GM23248 (cell line): Measurements from ENCODE around the gene ARL4A. TPM values are rescaled to one million over a fixed set of nuclear protein-coding genes. Genes with fewer than 3 reads are reported as not detected.

Source experiments
- DNase-seq: peaks from one replicate; pipeline ENCODE4 v3.0.0-alpha.2; 2015
- H2AFZ ChIP-seq: fragments of 200-600 bp; sonication (generic); 2 replicates; pipeline ENCODE4 v1.6.1; 2016; ENCODE audit warnings: antibody characterized with exemption
- H3F3A ChIP-seq: fragments of 200-600 bp; sonication (generic); 2 replicates; pipeline ENCODE4 v1.6.1; 2016; ENCODE audit warnings: mild to moderate bottlenecking, antibody characterized with exemption, mixed run types; ENCODE audit not compliant: insufficient read depth
- H3K27ac ChIP-seq: fragments of 200-600 bp; sonication (generic); 2 replicates; pipeline ENCODE4 v1.5.1; 2016; ENCODE audit warnings: mild to moderate bottlenecking
- H3K27me3 ChIP-seq: fragments of 200-600 bp; sonication (generic); replicated peaks from 2 replicates; pipeline ENCODE4 v1.6.1; 2016; ENCODE audit warnings: mild to moderate bottlenecking; ENCODE audit not compliant: insufficient read depth
- H3K36me3 ChIP-seq: fragments of 200-600 bp; sonication (generic); 2 replicates; pipeline ENCODE4 v1.6.1; 2016; ENCODE audit warnings: low read depth, mild to moderate bottlenecking
- H3K4me1 ChIP-seq: fragments of 200-600 bp; sonication (generic); 2 replicates; pipeline ENCODE4 v1.6.1; 2016; ENCODE audit warnings: mild to moderate bottlenecking; ENCODE audit not compliant: insufficient read depth
- H3K4me2 ChIP-seq: fragments of 200-600 bp; sonication (generic); one replicate; pipeline ENCODE4 v1.6.1; 2016; ENCODE audit warnings: mild to moderate bottlenecking; ENCODE audit not compliant: unreplicated experiment
- H3K4me3 ChIP-seq: fragments of 200-600 bp; sonication (generic); 2 replicates; pipeline ENCODE4 v1.5.1; 2016; ENCODE audit warnings: mild to moderate bottlenecking
- H3K79me2 ChIP-seq: fragments of 200-600 bp; sonication (generic); 2 replicates; pipeline ENCODE4 v1.6.1; 2016; ENCODE audit warnings: mild to moderate bottlenecking; ENCODE audit not compliant: insufficient read depth
- H3K9ac ChIP-seq: fragments of 200-600 bp; sonication (generic); 2 replicates; pipeline ENCODE4 v1.6.1; 2016; ENCODE audit warnings: mild to moderate bottlenecking
- H3K9me2 ChIP-seq: fragments of 200-600 bp; sonication (generic); 2 replicates; pipeline ENCODE4 v1.6.1; 2016; ENCODE audit warnings: mixed run types, mild to moderate bottlenecking, moderate library complexity; ENCODE audit not compliant: insufficient read depth
- H3K9me3 ChIP-seq: fragments of 200-600 bp; sonication (generic); one replicate; pipeline ENCODE4 v1.6.1; 2017; ENCODE audit warnings: low read depth
- H4K20me1 ChIP-seq: fragments of 200-600 bp; sonication (generic); 2 replicates; pipeline ENCODE4 v1.6.0; 2016; ENCODE audit not compliant: insufficient read depth
- EZH2 ChIP-seq: fragments of 200-600 bp; sonication (generic); IDR thresholded peaks from 2 replicates; pipeline ENCODE4 v1.6.1; 2018; ENCODE audit warnings: antibody characterized with exemption, mild to moderate bottlenecking; ENCODE audit not compliant: insufficient read depth, poor library complexity, severe bottlenecking
- EZH2phosphoT487 ChIP-seq: fragments of 200-600 bp; sonication (generic); IDR thresholded peaks from 2 replicates; pipeline ENCODE4 v1.6.1; 2018; ENCODE audit warnings: antibody characterized with exemption, moderate library complexity, mild to moderate bottlenecking, low read depth; ENCODE audit not compliant: insufficient read depth
- WGBS, 2 experiments: methylation state at CpG; one replicate each; pipeline ENCODE4 v1.1.6; 2015 to 2017; ENCODE audit warnings: low lambda C conversion rate in 2 of 2, low coverage in 1 of 2; ENCODE audit errors: missing lambda C conversion rate in 2 of 2; 5-methylcytosine and 5-hydroxymethylcytosine counted together
- in situ Hi-C: fragments of 300-500 bp; cut with MboI; formaldehyde crosslinking; loops from 2 replicates; pipeline ENCODE4 v1.15.0; 2020
- polyA plus RNA-seq: library from polyadenylated mRNA; unstranded; fragments of >200 nt; fragmentation: Nextera tagmentation; extraction: Ambion mirVana; gene quantifications from 2 replicates; pipeline ENCODE4 v1.2.1, GENCODE V29; 2016
- total RNA-seq: library from RNA; depleted of rRNA; stranded (reverse); fragments of >200 nt; shearing (Covaris generic); gene quantifications from 2 replicates; pipeline ENCODE4 v1.2.3, GENCODE V29; 2014

Gene ARL4A
- total and polyA plus RNA-seq, 2 experiments from 2014 or later, result 17.5 to 20.9 TPM

DNA sequence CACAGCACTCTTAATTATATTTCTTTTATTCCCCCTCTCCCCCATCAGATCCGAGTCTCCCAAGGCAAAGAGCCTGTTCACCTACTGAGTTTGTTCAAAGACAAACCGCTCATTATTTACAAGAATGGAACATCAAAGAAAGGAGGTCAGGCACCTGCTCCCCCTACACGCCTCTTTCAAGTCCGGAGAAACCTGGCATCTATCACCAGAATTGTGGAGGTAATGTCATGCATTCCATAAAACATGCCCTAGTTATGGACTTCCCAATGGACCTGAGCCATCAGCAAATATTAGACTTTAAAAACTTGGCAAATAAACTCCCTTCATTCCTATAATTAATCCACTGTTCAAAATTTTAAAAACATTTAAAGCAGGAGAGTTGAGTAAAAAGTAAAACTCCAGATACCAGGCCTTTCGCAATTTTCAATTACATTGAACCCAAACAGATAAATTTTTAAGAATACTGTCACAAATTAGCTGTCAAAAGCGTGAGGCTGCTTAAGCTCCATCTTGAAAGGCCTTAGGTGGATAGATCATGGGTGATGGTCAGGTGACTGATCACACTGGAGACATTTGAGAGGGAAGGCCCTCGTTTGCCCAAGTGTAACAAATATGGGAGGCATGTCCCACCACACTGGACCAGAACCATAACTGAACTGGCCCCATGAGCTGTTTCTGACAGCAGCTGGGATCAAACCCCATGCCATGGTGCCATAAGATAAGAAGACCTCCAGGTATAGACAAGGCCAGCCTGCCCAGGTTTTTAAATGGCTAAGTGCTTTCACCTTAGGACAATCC, 46.9 kb upstream of the ARL4A start:
- in situ Hi-C loops, result loop anchor here (10.0 kb wide), 1 partner anchor 624 kb away; no protein-coding TSS in a partner anchor
- WGBS, 2 experiments, result 89 to 92% methylated on average over 7 of the region's 7 CpGs

DNA sequence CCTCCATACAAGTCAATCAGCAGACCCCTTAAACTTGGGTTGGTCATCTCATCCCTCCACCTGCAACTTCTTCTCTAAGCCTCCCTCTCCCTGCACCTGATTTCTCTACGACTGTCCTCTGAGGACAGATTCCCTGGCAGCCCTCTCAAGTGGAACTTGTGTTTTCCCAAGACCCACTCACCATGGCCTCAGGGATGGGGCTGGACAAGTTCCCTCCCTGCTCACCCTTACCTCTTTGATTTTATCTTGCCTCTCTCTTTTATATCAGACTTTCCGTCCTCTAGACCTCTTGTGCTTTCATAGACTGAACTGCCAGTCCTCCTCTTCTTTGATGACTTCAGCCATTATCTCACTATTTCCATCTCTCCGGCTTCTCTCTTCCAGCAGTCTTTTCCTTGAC, 46.2 kb upstream of the ARL4A start:
- WGBS, 2 experiments, result 55 to 93% methylated on average over 2 to 3 of the region's 3 CpGs
- Histone ChIP-seq H3F3A (peaks cover 12% of the 10 kb centered on the region), H3K4me1 (peaks cover 13% of the 10 kb centered on the region), H4K20me1 (no peaks in the 10 kb centered on the region), H3K9ac (no peak overlapping the region), H2AFZ (no peak overlapping the region), H3K4me3 (no peak overlapping the region), H3K9me2 (no peaks in the 10 kb centered on the region), H3K27ac (no peak overlapping the region), H3K9me3 (no peaks in the 10 kb centered on the region), H3K4me2 (no peak overlapping the region), H3K36me3 (no peaks in the 10 kb centered on the region), H3K27me3 (no peaks in the 10 kb centered on the region), H3K79me2 (no peaks in the 10 kb centered on the region)
- in situ Hi-C loops, result loop anchor here (10.0 kb wide), 1 partner anchor 624 kb away; no protein-coding TSS in a partner anchor
- no peak for DNase-seq
- TF ChIP-seq EZH2, result no peak
- TF ChIP-seq EZH2phosphoT487, result no peak

More for the DNA sequence above, 46.9 kb upstream of the ARL4A start:
- H3F3A ChIP-seq, result peaks cover 8% of the 10 kb centered on the region
- no peak overlapping the region for H2AFZ ChIP-seq
- H3K79me2 ChIP-seq, result no peaks in the 10 kb centered on the region
- no peaks in the 10 kb centered on the region for H3K9me3 ChIP-seq
- no peaks in the 10 kb centered on the region for H3K9me2 ChIP-seq
- no peaks in the 10 kb centered on the region for H4K20me1 ChIP-seq
- H3K27me3 ChIP-seq, result no peaks in the 10 kb centered on the region
- TF ChIP-seq EZH2, result no peak
- TF ChIP-seq EZH2phosphoT487, result no peak
- no peak overlapping the region for H3K9ac ChIP-seq
- no peak overlapping the region for H3K27ac ChIP-seq
- no peaks in the 10 kb centered on the region for H3K36me3 ChIP-seq
- DNase-seq, result no peak
- no peak overlapping the region for H3K4me3 ChIP-seq
- peaks cover 11% of the 10 kb centered on the region for H3K4me1 ChIP-seq
- no peak overlapping the region for H3K4me2 ChIP-seq

DNA sequence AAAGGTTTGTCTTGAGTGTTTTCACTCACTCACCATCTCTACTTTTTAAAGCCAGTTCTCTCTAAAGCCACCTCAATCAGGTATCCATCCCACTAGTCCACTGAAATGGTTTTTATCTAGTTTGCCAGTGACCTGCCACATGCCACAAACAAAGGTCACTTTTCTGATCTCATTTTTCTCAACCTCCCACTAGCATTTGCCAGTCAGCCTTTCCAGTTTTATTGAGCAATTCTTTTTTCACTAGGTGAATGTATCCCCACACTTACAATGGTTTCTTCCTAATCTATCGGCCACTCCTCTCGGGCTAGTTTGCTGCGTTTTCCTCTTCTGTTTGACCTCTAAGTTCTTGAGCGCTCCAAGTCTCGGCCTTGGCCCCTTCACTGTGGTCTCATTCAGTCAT, 44.9 kb upstream of the ARL4A start:
- peak overlapping the region; percentile 42 for H2AFZ ChIP-seq
- H3K4me1 ChIP-seq, result peaks cover 17% of the 10 kb centered on the region
- H3K9me2 ChIP-seq, result no peaks in the 10 kb centered on the region
- H3K9ac ChIP-seq, result no peak overlapping the region
- no peaks in the 10 kb centered on the region for H4K20me1 ChIP-seq
- no peaks in the 10 kb centered on the region for H3K36me3 ChIP-seq
- 43 to 46% methylated on average over 5 of the region's 5 CpGs for WGBS, 2 experiments
- no peak for DNase-seq
- H3K27ac ChIP-seq, result no peak overlapping the region
- no peak overlapping the region for H3K4me2 ChIP-seq
- peaks cover 12% of the 10 kb centered on the region for H3F3A ChIP-seq
- no peaks in the 10 kb centered on the region for H3K79me2 ChIP-seq
- no peaks in the 10 kb centered on the region for H3K27me3 ChIP-seq
- in situ Hi-C loops, result loop anchor here (10.0 kb wide), 1 partner anchor 622 kb away; no protein-coding TSS in a partner anchor
- no peaks in the 10 kb centered on the region for H3K9me3 ChIP-seq
- H3K4me3 ChIP-seq, result no peak overlapping the region
- TF ChIP-seq EZH2 (no peak), EZH2phosphoT487 (no peak)

DNA sequence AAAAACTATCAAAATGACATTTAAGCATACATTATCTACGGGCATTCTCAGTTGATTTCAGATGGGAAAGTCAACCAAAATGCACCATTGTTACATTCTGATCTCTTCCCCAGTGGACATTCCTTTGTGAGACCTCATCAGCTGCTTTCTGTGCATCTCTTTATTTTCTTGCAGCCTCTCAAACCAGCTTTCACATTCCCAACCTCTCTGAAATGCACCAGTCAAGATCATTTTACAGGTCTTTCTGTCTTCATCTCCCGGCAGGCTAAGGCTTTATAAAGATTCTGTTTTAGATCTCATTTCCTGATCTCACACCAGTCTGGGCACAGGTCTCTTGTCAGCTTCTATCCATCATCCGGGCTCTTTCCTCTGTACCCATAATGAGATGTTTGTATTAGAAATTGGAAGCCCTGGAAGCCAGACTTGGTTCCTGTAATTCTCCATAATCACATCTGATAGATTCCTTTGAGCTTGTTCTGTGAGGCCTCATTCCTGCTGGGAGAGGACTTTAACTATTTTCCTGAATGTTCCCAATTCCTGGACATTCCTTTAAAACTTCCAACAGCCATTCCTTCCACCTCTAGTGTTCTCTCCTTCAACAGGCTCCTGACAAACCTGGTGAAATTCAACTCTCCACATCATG, 44.3 kb upstream of the ARL4A start:
- no peak for TF ChIP-seq EZH2phosphoT487
- no peak for TF ChIP-seq EZH2
- in situ Hi-C loops, result loop anchor here (10.0 kb wide), 1 partner anchor 622 kb away; no protein-coding TSS in a partner anchor
- Histone ChIP-seq H3K36me3 (no peaks in the 10 kb centered on the region), H3K4me2 (peak overlapping the region; percentile 13), H3F3A (peaks cover 12% of the 10 kb centered on the region), H3K79me2 (no peaks in the 10 kb centered on the region), H3K4me3 (no peak overlapping the region), H3K27ac (no peak overlapping the region), H2AFZ (peak overlapping the region; percentile 42), H3K27me3 (no peaks in the 10 kb centered on the region), H3K9ac (no peak overlapping the region), H4K20me1 (no peaks in the 10 kb centered on the region), H3K9me3 (no peaks in the 10 kb centered on the region), H3K9me2 (no peaks in the 10 kb centered on the region), H3K4me1 (peaks cover 22% of the 10 kb centered on the region)
- WGBS, 2 experiments, result 78 to 79% methylated on average over 3 of the region's 3 CpGs
- DNase-seq, result peak; percentile 33
